ENCODE data around the gene NTM.

The NTM gene

GRCh38 chr11:131859538-131860210 is 489.3 kb downstream of the NTM start:
- TF ChIP-seq CTCF (IDR thresholded peaks at IDR 0.05; ENCODE audit: low read depth, low read length, missing control alignments), result no peak
- DNase-seq (ENCODE audit: low read depth), result no peak
- no peak overlapping the region for H3K4me3 ChIP-seq (ENCODE audit: low read depth, low read length)

GRCh38 chr11:131864228-131864627 is 493.8 kb downstream of the NTM start:
- no peak for DNase-seq (ENCODE audit: low read depth)
- TF ChIP-seq CTCF (IDR thresholded peaks at IDR 0.05; ENCODE audit: low read depth, low read length, missing control alignments), result no peak
- H3K4me3 ChIP-seq (ENCODE audit: low read depth, low read length), result no peak overlapping the region

GRCh38 chr11:131865860-131866259 is 495.4 kb downstream of the NTM start:
- no peak for DNase-seq (ENCODE audit: low read depth)
- TF ChIP-seq CTCF (IDR thresholded peaks at IDR 0.05; ENCODE audit: low read depth, low read length, missing control alignments), result no peak
- H3K4me3 ChIP-seq (ENCODE audit: low read depth, low read length), result no peak overlapping the region

GRCh38 chr11:131866535-131867400 is 496.4 kb downstream of the NTM start:
- TF ChIP-seq CTCF (IDR thresholded peaks at IDR 0.05; ENCODE audit: low read depth, low read length, missing control alignments), result no peak
- H3K4me3 ChIP-seq (ENCODE audit: low read depth, low read length), result no peak overlapping the region
- no peak for DNase-seq (ENCODE audit: low read depth)

GRCh38 chr11:131867457-131868257 is 497.2 kb downstream of the NTM start:
- TF ChIP-seq CTCF (IDR thresholded peaks at IDR 0.05; ENCODE audit: low read depth, low read length, missing control alignments), result peak; percentile 87
- peak; percentile 25 for DNase-seq (ENCODE audit: low read depth)

GRCh38 chr11:131868629-131869507 is 498.5 kb downstream of the NTM start:
- no peak for TF ChIP-seq CTCF (IDR thresholded peaks at IDR 0.05; ENCODE audit: low read depth, low read length, missing control alignments)
- no peak for DNase-seq (ENCODE audit: low read depth)
- no peak overlapping the region for H3K4me3 ChIP-seq (ENCODE audit: low read depth, low read length)

More at GRCh38 chr11:131867457-131868257, 497.2 kb downstream of the NTM start:
- no peak overlapping the region for H3K4me3 ChIP-seq (ENCODE audit: low read depth, low read length)

Data from GM12864 (cell line).